GM18870 (cell line): Measurements from ENCODE around the gene HLF.
"Not testable (repeated sequence)": the region's sequence is repeated elsewhere in the genome, so short reads cannot be mapped to it uniquely, and the experiment has no call there.

Source experiments
- ATAC-seq: cut with Tn5 transposase; IDR thresholded peaks from one replicate; pipeline ENCODE4 v1.9.1; 2021; ENCODE audit warnings: moderate library complexity; ENCODE audit not compliant: unreplicated experiment

The HLF gene

DNA sequence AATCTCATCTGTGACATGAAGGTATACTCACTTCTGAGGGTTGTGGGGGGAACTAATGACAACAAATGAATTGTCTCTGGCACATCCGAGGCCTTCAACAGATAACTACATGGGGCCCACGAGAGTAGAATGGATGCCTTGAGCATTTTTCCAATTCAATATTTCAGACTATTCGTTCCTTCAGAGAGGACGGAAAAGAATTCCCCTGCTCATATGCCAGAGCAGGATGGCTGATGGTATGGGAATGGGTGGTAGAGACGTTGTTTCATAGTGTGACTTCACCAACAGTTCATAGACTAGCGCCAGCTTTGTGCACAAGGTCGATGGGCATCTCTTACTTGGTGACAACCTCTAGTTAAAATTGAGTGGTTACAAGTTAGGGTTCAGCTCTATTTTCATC is 61.3 kb downstream of the HLF start:
- ATAC-seq, result no peak

- ATAC-seq, result no peak
These were observed 62.7 kb downstream of the HLF start for GRCh38 chr17:55327225-55328088.

DNA sequence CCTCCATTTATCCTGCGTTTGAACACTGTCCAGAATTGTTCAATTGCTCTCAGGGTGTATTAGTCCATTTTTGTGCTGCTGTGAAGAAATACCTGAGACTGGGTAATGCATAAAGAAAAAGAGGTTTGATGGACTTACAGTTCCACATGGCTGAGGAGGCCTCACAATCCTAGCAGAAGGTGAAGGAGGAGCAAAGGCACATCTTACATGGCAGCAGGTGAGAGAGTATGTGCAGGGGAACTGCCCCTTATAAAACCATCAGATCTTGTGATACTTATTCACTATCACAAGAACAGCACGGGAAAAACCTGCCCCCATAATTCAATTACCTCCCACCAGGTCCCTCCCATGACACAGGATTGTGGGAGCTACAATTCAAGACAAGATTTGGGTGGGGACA is 63.8 kb downstream of the HLF start:
- not testable (repeated sequence) for ATAC-seq

DNA sequence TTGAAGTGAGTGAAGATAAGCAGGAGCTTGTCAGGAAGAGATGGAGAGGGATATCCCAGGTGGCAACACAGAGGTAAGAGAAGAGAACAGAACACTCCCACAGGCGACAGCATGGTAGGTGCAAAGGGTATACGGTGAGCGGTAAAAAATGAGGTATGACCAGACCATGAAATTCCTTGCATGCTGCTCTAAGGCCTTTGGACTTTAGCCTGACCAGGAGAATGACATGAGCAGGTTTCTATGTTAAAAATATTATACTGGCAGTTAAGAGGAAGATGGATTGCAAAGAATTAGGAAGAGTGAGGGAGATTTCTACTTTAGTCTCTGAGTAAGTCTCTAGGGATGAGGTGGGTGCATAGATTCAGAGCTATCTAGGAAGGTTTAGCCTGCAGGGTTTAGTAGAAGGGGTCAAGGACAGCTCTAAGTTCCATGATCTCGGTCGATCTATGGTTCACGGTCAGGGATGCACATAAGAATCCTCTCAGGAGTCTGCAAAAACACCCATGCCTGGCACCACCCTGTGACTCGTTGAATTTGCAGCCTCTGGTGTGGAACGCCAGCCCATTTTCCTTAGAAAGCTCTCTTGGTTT is 65.7 kb downstream of the HLF start:
- no peak for ATAC-seq

- ATAC-seq, result no peak
These were observed 67.7 kb downstream of the HLF start for GRCh38 chr17:55332296-55333041.

- no peak for ATAC-seq
These were observed 69.5 kb downstream of the HLF start for GRCh38 chr17:55334285-55334684.

DNA sequence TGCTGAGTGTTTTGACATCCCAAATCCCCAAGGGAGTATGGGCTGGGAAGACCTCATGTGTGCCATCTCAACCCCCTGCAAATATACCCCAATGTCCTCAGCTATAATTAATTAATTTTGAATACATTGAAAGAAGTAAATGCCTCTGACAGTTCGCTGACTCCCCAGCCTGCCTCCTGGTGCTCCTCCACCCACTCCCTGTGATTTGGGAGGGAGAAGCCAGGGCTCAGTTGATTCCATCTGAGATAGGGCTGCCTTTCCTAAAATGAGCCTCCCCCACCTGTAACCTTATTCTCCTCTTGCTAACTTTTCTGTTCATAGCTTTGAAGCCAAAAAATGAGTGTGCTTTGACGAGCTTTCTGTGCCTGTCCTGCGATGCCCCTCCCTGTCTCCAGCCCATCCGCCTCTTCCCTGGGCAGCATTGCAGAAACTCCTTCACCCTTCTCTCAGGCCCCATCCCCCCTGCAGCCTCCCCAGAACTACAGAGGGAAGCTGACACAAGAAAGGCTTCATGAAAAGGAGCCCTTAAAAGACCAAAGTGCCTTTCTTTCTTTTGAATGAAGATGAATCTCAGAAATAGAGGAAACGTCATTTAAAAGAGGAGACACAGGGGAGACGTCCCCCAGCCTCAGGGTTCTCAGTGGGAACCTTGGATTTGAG is 70.3 kb downstream of the HLF start:
- ATAC-seq, result no peak

DNA sequence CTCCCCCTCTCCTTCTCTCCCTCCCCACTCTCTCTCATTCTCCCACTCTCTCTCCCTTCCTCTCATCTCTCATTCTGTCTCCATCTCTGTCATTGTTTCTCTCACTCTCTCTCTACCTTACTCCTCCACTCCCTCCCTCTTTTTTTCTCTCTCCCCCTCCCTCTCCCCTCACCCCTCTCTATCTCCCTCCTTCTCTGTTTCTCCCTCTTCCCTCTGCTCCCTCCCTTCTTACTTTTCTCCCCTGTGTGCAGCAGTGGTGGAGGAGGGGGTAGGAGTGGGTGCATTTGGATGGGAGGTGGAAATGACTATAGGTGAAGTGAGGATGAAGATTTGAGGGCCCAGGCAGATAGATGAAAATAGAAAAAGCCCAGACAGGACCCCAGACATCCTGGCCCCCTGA is 70.9 kb downstream of the HLF start:
- no peak for ATAC-seq

DNA sequence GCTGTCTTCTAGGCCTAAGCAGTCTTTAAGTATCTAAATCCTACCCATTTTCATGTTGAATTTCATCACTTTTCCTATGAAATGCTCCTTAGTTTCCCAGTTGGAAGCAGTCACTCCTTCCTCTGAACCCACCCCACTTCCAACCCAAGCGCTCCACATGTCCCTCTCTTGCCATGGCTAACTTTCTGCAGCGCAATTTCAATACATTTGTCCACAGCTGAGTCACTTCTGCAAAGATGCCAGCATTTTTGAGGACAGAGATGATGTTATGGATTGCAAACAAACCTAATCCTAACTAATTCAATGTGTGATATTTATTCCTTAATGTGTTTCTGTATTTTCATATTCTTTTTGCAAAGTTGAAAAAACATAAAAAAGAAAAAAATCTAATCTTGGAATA is 71.7 kb downstream of the HLF start:
- no peak for ATAC-seq

DNA sequence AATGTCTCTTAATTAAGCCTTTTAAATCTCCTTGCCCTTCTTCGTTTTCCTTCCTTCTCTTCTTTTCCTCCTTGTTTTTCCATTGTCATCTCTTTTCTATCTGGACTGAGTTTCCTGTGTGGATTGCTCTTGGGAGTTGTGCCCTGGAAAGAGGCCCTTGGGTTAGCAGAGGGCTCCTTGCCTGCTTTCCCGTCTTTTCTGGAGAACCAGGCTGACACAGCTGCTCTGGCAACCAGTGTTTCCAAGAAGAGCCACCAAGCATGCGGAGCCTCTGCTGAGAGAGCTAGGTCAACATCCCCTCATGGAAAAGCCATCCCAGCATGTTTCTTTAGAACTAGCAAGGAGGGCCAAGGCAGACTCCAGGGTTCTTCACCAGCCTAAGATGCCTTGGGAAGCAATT is 75.4 kb downstream of the HLF start:
- ATAC-seq, result no peak

- ATAC-seq, result no peak
These were observed 75.9 kb downstream of the HLF start for GRCh38 chr17:55340686-55341085.

- peak; percentile 81 for ATAC-seq
These were observed 76.7 kb downstream of the HLF start for GRCh38 chr17:55341432-55341831.

DNA sequence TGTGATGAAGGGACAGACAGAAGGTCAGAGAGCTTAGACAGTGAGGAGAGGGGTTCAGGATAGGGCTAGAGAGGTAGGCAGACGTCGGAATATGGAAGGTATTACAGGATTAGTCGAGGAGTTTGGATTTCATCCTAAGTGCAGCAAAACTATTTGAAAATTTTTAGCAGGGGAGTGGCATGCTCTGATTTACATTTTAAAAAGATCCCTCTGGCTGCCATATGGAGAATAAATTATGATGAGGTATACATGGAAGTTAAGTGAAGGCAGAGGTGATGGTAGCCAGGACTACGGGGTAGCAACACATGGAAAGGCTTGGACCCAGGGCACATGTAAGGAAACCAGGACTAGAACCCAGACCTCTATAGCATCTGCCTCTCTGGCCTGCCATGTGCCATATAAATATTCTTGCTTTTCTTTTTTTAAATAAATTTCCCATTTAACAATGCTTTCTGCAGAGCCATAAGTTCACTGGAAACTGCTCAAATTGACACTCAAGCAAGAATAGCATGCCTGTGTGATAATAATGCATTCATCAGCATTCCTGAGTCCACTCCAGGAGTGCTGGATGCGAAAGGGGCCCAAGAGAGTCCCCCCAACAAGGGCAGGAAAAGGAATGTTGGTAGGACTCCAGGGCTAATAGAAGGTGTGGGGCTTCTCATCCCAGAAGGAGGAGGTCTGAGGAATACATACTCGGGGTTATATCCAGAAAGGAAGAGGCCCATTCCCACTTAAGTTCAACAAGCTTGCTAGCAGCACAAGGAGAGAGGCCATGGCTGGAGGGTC is 78.2 kb downstream of the HLF start:
- ATAC-seq, result no peak

- ATAC-seq, result no peak
These were observed 79.2 kb downstream of the HLF start for GRCh38 chr17:55343900-55344513.

- ATAC-seq, result no peak
These were observed 79.8 kb downstream of the HLF start for GRCh38 chr17:55344514-55344997.

DNA sequence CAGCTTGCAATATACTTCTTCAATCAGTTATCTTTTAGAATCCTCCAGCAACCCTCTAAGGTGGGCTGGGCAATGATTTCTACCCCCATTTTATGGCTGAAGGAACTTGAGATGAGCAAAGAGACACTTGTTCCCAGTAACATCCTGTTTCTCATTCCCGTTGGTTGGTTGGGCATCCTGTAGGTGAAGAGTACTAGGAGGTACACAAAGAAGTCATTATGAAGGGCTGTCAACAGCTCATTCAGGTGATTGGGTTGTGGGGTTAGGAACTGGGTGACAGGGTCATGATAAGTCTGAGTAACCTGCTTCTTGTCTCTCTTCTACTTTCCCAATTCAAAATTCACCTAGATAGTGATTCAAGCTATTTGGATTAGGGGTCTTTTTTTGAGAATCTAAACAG is 80.4 kb downstream of the HLF start:
- ATAC-seq, result no peak

DNA sequence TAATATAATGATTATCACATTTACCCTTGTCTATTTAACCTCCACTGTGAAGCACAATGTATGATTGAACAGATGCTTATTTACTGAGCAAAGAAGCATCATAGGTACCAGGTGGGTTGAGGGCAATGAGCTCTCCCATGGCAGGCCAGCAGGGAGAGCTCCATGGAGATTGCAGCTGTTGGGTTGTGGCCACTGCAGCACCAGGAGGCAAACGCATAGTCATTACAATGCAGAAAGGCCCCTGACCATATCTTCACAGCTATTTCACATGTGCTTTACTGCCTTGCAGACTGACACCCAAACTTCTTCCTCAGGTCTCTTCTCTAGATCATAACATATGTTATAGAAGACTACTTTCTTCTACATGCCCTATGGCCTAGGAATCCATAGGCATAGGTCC is 81.9 kb downstream of the HLF start:
- no peak for ATAC-seq

GRCh38 chr17:55347341-55347740 is 82.6 kb downstream of the HLF start:
- no peak for ATAC-seq

- no peak for ATAC-seq
These were observed 84.1 kb downstream of the HLF start for GRCh38 chr17:55348749-55349354.

- ATAC-seq, result no peak
These were observed 86.1 kb downstream of the HLF start for GRCh38 chr17:55350825-55351205.
